Ovary (tissue), 9 donors: Measurements from ENCODE around the gene ERF. TPM values are rescaled to one million over a fixed set of nuclear protein-coding genes. Genes with fewer than 3 reads are reported as not detected.
A peak's percentile ranks its signal among the peaks of the same experiment; 100 is the strongest.

Source experiments
- DNase-seq, 5 donors: peaks; one replicate each; pipeline ENCODE4 v3.0.0-alpha.2; 2019 to 2020
- H3K27ac ChIP-seq, 2 donors: fragments of 200-600 bp; one replicate each; pipeline versions ENCODE4 v1.5.1 to v1.8.0; 2019 to 2022
- H3K27me3 ChIP-seq: fragments of 200-600 bp; one replicate; pipeline ENCODE4 v1.8.0; 2022
- H3K36me3 ChIP-seq: fragments of 200-600 bp; sonication (generic); one replicate; pipeline ENCODE4 v1.5.1; 2019
- H3K4me1 ChIP-seq: one replicate; pipeline ENCODE4 v1.8.1; 2013; ENCODE audit warnings: mild to moderate bottlenecking, moderate library complexity; ENCODE audit not compliant: insufficient read depth
- H3K4me3 ChIP-seq: fragments of 200-600 bp; sonication (generic); one replicate; pipeline ENCODE4 v1.5.1; 2017
- H3K9me3 ChIP-seq, 2 donors: fragments of 200-600 bp in 1 of 2; sonication (generic) in 1 of 2; one replicate each; pipeline versions ENCODE4 v1.5.1 to v1.8.1; 2013 to 2019; ENCODE audit warnings: mild to moderate bottlenecking in 1 of 2, moderate library complexity in 1 of 2
- CTCF ChIP-seq, 3 donors: fragments of 450-650 bp in 2 of 3; fragments of 200-600 bp in 1 of 3; IDR thresholded peaks; one replicate each; pipeline versions ENCODE4 v1.5.1 to v1.8.0; 2016 to 2022; ENCODE audit warnings: antibody characterized with exemption in 3 of 3, mild to moderate bottlenecking in 1 of 3
- EP300 ChIP-seq: sonication (generic); formaldehyde crosslinking; IDR thresholded peaks from one replicate; pipeline ENCODE4 v1.6.1; 2017; ENCODE audit warnings: antibody characterized with exemption
- POLR2A ChIP-seq: fragments of 450-650 bp; IDR thresholded peaks from one replicate; pipeline ENCODE4 v1.6.1; 2017; ENCODE audit warnings: antibody characterized with exemption, mild to moderate bottlenecking, moderate library complexity
- WGBS, 3 donors: extraction: QIAGEN DNeasy Blood & Tissue Kit in 1 of 3; methylation state at CpG; one replicate each; pipeline versions ENCODE4 v1.1.5 to v1.1.7; 2013 to 2017; 5-methylcytosine and 5-hydroxymethylcytosine counted together
- intact Hi-C, 4 donors: fragments of 100-400 bp; cut with DNase I; formaldehyde crosslinking; loops; one replicate each; pipeline versions ENCODE4 v1.11.0 to v1.15.1; 2022 to 2023
- polyA plus RNA-seq, 2 donors: library from polyadenylated mRNA; stranded (reverse); fragments of 200-250 nt in 1 of 2; fragments of 350-450 nt in 1 of 2; fragmentation: Illumina TruSeq in 1 of 2; extraction: RNeasy Lipid Tissue Mini Kit (QIAGEN cat#74804) in 1 of 2; gene quantifications; one replicate each; pipeline ENCODE4 v1.2.3, GENCODE V29; 2013 to 2014
- total RNA-seq, 7 donors: library from RNA; depleted of rRNA in 2 of 7; stranded (reverse); fragments of >200 nt in 2 of 7; fragmentation: NEBNext Ultra II Directional in 3 of 7; extraction: Animal tissue kit (Norgen Biotek cat#: 25700) in 3 of 7; gene quantifications; one replicate each; pipeline versions ENCODE4 v1.1.0 to v1.2.4, GENCODE V29; 2016 to 2023
- donor health status: DM: no; HTN: no; CAD: no; lungs with moderate emphysema.
- donor health status: DM: no; HTN: no; CAD: no.
- donor health status: Bipolar disorder and iron deficiency.
- donor health status: DM: yes; HTN: yes; CAD: no.
- donor health status: DM: no; HTN: no; CAD: no.
- donor health status: DM: yes; HTN: yes; CAD: no.

The ERF gene
- total and polyA plus RNA-seq, 9 donors, result 23.1 to 110 (median 57.7) TPM

GRCh38 chr19:42271861-42272534 lies 17.1 kb upstream of the ERF start:
- intact Hi-C loops, result no loop called here
- Histone ChIP-seq H3K4me1 (peaks cover 6% of the 10 kb centered on the region), H3K27me3 (no peaks in the 10 kb centered on the region), H3K4me3 (no peak overlapping the region), H3K9me3 (no peaks in the 10 kb centered on the region), H3K36me3 (no peaks in the 10 kb centered on the region), H3K27ac (no peak overlapping the region)
- WGBS, 3 donors, result 83 to 88% (median 86%) methylated on average over 30 to 35 of the region's 35 CpGs
- peak; percentile 18 to 43 (median 40) for DNase-seq
- TF ChIP-seq CTCF (IDR thresholded peaks at IDR 0.05) (no peak), POLR2A (no peak), EP300 (no peak)

- H3K9me3 ChIP-seq, result no peaks in the 10 kb centered on the region
- no peaks in the 10 kb centered on the region for H3K36me3 ChIP-seq
- H3K4me1 ChIP-seq, result peaks cover 6% of the 10 kb centered on the region
- H3K27ac ChIP-seq, result peak overlapping the region in 1 of 2 donors; percentile 67
- TF ChIP-seq POLR2A, result no peak
- TF ChIP-seq CTCF (IDR thresholded peaks at IDR 0.05), result no peak
- no peak for TF ChIP-seq EP300
- H3K27me3 ChIP-seq, result no peaks in the 10 kb centered on the region
- WGBS, 3 donors, result 69 to 75% (median 71%) methylated on average over 3 of the region's 3 CpGs
- no peak for DNase-seq
- intact Hi-C loops, result no loop called here
- peak overlapping the region; percentile 86 for H3K4me3 ChIP-seq
These were observed 16.1 kb upstream of the ERF start for GRCh38 chr19:42271045-42271419.

GRCh38 chr19:42270346-42271044 lies 15.6 kb upstream of the ERF start:
- intact Hi-C loops, result no loop called here
- Histone ChIP-seq H3K9me3 (no peaks in the 10 kb centered on the region), H3K4me3 (peak overlapping the region; percentile 86), H3K36me3 (no peaks in the 10 kb centered on the region), H3K4me1 (peaks cover 6% of the 10 kb centered on the region), H3K27me3 (no peaks in the 10 kb centered on the region), H3K27ac (peak overlapping the region; percentile 67 to 68)
- WGBS, 3 donors, result 8 to 22% (median 9%) methylated on average over 18 of the region's 18 CpGs
- no peak for TF ChIP-seq POLR2A
- TF ChIP-seq CTCF (IDR thresholded peaks at IDR 0.05), result no peak
- no peak for TF ChIP-seq EP300
- peak; percentile 51 to 74 (median 65) for DNase-seq

- TF ChIP-seq POLR2A, result no peak
- TF ChIP-seq CTCF (IDR thresholded peaks at IDR 0.05), result no peak
- no peak for TF ChIP-seq EP300
- peak; percentile 38 to 59 (median 48) for DNase-seq
- Histone ChIP-seq H3K4me3 (peak overlapping the region; percentile 86), H3K4me1 (peaks cover 6% of the 10 kb centered on the region), H3K36me3 (no peaks in the 10 kb centered on the region), H3K27ac (peak overlapping the region; percentile 67 to 68), H3K9me3 (no peaks in the 10 kb centered on the region), H3K27me3 (no peaks in the 10 kb centered on the region)
- intact Hi-C loops, result loop anchor here in 1 of 4 donors (2.0 kb wide), 1 partner anchor 15 kb away; the partner anchor contains the start of gene ERF
- 24 to 26% (median 25%) methylated on average over 10 of the region's 10 CpGs for WGBS, 3 donors
These were observed 14.8 kb upstream of the ERF start for GRCh38 chr19:42269478-42270345.
